Gastroesophageal sphincter (tissue), 3 donors: ENCODE data around the gene LPAR5.

Experiments
- POLR2A ChIP-seq, 2 donors: fragments of 450-650 bp; IDR thresholded peaks; one replicate each; pipeline ENCODE4 v1.6.1; 2017; ENCODE audit warnings: antibody characterized with exemption in 2 of 2, mild to moderate bottlenecking in 2 of 2, moderate library complexity in 1 of 2
- TF ChIP-seq, protein P1 (sequence below), 4 experiments: fragments of 200-600 bp in 2 of 4; fragments of 450-650 bp in 2 of 4; sonication (generic) in 1 of 4; IDR thresholded peaks; one replicate each; pipeline ENCODE4 v1.5.1; 2017 to 2019; ENCODE audit warnings: antibody characterized with exemption in 4 of 4, mild to moderate bottlenecking in 2 of 4, moderate library complexity in 2 of 4

GRCh38 chr12:6672143-6672542 lies 36.4 kb upstream of the LPAR5 start:
- TF ChIP-seq, protein P1, sequence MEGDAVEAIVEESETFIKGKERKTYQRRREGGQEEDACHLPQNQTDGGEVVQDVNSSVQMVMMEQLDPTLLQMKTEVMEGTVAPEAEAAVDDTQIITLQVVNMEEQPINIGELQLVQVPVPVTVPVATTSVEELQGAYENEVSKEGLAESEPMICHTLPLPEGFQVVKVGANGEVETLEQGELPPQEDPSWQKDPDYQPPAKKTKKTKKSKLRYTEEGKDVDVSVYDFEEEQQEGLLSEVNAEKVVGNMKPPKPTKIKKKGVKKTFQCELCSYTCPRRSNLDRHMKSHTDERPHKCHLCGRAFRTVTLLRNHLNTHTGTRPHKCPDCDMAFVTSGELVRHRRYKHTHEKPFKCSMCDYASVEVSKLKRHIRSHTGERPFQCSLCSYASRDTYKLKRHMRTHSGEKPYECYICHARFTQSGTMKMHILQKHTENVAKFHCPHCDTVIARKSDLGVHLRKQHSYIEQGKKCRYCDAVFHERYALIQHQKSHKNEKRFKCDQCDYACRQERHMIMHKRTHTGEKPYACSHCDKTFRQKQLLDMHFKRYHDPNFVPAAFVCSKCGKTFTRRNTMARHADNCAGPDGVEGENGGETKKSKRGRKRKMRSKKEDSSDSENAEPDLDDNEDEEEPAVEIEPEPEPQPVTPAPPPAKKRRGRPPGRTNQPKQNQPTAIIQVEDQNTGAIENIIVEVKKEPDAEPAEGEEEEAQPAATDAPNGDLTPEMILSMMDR (IDR thresholded peaks at IDR 0.05), result no peak
- TF ChIP-seq POLR2A (IDR thresholded peaks at IDR 0.05), result no peak
